Measurements from ENCODE around the gene DENND5A.
"Not testable (repeated sequence)": the region's sequence is repeated elsewhere in the genome, so short reads cannot be mapped to it uniquely, and the experiment has no call there.

DENND5A gene

GRCh38 chr11:9133956-9134355 lies 131.2 kb downstream of the DENND5A start:
- no peak for DNase-seq

DNA sequence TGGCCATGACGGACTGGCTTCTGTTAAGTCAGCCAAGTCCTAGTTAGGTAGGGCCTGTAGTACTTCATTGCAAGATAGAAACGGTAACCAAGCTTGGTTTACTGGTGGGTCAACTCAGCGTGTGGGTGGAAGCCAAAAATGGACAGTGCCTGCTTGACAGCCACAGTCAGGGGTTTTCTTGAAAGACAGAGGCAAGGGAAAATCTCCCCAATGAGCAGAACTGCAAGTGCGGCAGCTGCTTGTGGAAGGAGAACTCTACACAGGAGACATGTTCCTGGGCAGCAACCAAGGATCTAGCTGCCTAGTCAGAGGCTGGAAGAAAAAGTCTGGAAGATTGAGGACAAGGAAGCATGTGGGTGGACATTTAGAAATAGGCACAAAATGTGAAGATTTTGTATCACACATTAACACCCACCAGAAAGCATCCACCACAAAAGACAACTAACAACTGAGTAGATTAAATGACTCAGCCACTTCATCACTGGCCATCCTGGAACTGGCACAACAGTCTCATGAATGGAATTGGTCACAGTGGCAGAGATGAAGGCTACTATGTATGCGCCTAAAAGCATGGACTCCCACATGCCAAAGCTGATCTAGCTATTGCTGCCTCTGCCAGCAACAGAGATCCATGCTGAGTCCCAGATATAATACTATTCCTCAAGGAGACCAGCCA lies 132.8 kb downstream of the DENND5A start:
- DNase-seq, result no peak

DNA sequence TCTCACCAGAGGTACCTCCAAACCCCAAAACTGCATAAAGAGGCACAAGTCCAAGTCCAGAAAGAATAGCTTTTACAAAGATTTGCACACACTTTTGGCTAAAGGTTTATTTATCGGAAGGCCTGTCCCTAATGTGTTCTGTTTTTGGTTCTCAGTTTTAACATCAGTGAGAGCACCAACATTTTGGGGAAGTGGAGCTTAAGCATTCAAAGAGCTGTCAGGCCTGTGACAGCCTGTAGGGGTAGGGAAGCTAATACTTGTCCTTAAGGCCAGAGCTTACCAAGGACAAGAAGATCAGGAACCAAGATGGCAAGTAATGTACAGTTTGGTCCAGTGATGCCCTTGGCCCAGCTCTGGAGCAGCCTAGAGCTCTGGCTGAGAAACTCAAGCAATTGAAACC lies 134.9 kb downstream of the DENND5A start:
- DNase-seq, result no peak

- DNase-seq, result no peak
These were observed 138.5 kb downstream of the DENND5A start for GRCh38 chr11:9126636-9127035.

DNA sequence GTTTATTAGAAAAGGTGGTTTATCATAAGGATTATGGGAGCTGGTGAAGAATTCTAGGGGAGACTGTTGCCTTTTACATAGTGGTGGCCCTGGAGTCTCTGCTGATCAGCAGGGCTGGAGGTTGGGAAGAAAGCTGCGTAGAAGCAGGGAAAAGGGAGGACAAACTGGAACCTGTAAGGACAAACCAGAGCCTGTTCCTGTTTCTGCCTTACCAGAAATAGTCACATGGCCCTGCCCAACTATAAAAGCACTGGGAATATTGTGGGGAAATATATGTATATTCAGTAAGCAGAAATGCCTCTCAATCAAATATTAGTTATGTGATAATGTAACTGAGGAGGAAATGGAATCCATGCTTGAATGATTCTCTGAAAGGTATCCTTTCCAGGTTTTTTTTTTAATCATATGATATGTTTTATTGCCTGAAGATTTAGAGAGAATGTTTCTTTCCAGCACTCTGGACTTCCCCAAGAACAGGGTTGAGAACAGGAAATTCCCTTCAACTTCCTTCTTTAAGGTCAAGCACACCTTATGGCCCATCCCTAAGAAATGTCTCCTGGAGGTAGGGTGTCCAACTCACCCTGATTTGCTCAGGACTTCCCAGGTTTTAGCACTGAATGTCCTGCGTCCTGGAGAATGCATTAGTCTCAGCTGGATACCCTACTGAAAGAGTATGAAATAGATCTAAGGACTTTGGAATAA lies 139.8 kb downstream of the DENND5A start:
- no peak for DNase-seq

- DNase-seq, result no peak
These were observed 141.4 kb downstream of the DENND5A start for GRCh38 chr11:9123595-9124304.

GRCh38 chr11:9121469-9121796 lies 143.7 kb downstream of the DENND5A start:
- DNase-seq, result no peak

- DNase-seq, result no peak
These were observed 144.3 kb downstream of the DENND5A start for GRCh38 chr11:9120664-9121468.

GRCh38 chr11:9118277-9118676 lies 146.9 kb downstream of the DENND5A start:
- no peak for DNase-seq

- no peak for DNase-seq
These were observed 153.1 kb downstream of the DENND5A start for GRCh38 chr11:9112075-9112474.

DNA sequence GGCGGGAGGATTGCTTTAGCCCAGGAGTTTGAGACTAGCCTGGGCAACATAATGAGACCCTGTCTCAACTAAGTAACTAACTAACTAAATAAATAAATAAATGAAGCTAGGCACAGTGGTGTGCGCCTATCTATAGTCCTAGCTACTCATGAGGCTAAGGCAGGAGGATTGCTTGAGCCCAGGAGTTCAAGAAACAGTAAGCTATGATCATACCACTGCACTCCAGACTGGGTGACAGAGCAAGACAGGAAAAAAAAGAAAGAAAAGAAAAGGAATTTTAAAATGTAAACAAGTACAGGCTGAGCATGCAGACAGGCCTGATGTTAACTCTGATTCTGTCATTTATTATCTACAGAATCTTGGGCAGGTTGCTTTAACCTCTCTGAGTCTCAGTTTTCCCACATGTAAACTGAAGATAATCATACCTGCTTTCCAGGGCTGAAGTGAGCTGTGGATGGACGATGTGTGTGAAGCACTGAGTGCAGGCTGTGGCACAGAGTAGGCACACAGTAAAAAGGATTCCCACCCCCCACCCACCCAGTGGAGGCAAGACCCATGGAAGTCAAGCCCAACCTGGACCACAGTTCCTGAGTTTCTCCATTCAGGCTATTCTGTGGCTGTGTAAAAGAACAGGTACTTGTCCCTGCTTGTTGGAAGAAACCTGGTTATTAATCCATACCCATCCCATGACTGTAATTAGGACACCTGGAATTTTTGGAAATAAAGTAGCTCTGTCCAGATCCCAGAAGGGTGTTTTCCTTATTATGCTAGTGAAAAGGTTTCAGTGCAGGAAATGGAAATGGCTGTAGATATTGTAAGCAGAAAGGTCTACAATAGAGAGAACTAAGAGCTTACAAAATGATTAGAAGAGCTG lies 155.1 kb downstream of the DENND5A start:
- no peak for DNase-seq

GRCh38 chr11:9104580-9104979 lies 160.6 kb downstream of the DENND5A start:
- no peak for DNase-seq

DNA sequence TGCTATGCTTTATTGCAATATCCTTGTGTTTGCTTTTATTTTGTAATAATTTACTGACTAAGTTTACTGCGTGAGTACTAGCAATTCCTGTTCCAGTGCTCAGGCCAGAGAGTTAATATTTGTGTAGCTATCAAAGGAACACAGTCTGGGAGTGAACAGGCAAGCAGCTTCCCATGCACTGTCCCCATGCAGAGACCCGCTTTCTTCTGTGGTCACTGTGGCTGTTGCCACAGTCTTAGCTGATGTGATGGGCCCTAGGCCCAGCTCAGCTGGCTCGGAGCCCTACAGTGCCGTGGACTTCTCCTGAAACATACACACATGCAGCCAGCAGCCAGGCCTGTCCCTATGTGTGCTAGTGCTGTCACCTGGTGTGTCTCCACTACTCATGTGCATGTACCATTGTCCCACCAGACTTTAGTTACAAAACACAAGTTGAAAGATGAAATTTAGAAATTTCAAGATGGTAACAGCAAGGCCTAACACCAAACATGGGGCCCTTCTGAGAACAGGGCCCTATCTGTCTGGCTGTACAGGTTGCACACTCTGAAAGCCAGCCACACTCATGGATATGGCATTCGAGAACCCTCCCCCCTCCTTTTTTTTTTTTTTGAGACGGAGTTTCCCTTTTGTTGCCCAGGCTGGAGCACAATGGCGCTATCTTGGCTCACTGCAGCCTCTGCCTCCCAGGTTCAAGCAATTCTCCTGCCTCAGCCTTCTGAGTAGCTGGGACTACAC lies 161.4 kb downstream of the DENND5A start:
- no peak for DNase-seq

DNA sequence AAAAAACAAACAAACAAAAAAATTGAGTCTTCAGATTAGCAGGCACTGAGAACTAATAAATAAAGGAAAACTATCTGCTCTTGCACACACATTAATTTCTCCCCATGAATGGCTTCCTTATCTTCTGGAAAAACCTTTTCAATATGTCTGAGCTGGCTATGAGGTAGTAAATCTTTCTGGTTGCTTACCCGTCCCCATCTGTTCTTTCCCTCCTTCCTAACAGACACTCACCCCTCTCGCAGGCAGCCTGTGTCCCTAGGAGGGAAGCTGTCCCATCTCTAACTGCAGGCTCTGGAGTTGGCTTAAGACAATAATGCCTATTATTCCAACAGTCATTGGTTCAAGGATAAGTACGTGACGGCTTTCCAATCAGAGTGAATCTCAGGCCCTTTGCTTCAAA lies 165.5 kb downstream of the DENND5A start:
- no peak for DNase-seq

DNA sequence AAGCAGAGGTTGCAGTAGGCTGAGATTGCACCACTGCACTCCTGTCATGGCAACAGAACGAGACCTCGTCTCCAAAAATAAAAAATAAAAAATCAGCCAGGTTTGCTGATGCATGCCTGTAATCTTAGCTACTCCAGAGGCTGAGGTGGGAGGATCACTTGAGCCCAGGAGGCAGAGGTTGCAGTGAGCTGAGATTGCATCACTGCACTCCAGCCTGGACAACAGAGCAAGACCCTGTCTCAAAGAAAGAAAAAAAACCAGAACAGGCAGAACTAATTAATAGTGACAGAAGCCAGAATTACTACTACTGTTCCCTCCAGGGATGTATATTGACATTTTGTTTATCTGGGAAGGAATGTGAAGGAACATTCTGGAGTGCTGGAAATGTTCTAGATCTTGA lies 166.7 kb downstream of the DENND5A start:
- not testable (repeated sequence) for DNase-seq

GRCh38 chr11:9097186-9097943 lies 167.8 kb downstream of the DENND5A start:
- not testable (repeated sequence) for DNase-seq

GRCh38 chr11:9096427-9096826 lies 168.7 kb downstream of the DENND5A start:
- DNase-seq, result no peak

DNA sequence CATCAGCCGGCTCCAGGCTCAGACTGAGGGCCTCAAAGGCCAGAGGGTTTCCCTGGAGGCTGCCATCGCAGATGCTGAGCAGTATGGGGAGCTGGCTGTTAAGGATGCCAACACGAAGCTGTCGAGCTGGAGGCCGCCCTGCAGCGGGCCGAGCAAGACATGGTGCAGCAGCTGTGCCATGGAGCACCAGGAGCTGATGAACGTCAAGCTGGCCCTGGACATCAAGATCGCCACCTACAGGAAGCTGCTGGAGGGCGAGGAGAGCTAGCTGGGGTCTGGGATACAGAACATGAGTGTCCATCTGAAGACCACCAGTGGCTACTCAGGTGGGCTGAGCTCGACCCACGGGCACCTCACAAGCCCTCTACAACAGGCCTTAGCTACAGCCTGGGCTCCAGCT lies 169.7 kb downstream of the DENND5A start:
- no peak for DNase-seq

GRCh38 chr11:9094420-9094819 lies 170.7 kb downstream of the DENND5A start:
- no peak for DNase-seq

DNA sequence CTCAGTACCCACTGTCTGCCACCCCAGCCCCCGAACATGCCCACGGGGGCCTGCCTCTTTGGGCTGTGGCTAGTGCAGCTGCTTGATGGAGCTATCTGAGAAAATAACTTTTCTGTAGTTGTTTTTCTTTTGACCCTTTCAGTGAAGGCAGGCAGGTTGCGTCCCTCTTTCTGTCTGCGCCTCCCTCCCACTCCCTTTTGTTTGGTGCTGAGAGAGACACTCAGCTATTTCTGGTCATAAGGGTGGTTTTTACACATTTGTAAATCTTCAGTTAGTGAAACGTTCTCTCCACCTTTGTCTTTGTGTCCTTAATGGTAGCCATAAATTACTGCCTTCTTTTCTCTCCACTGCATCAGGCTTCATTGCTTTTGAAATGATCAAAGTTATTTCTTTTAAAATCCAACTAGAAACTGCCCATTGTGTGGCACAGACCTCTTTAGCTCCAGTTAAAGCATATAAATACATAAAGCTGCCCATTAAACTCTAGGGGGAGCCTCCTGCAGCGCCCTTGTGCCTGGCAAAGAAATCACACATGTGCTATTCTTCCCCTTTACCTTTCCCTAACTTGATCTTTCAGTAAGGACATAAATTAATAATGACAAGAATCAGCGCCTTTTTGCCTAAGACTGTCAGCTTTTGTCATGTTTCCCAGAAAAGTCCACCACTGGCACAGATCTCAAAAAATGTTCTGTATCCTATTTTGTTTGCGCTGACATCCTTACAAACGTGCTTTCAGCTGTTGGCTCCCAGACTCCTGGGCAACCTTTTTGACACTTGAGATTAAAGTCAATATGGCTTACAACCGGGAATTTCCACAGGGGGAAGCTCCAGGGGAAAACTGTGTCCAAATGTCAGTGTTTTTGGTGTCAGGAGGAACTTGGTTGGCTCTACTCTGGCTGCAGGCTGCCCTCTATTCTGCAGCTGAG lies 172.0 kb downstream of the DENND5A start:
- no peak for DNase-seq
